ENCODE measurements around the gene THOC5. TPM values are rescaled to one million over a fixed set of nuclear protein-coding genes. Genes with fewer than 3 reads are reported as not detected.
"Not testable (repeated sequence)": the region's sequence is repeated elsewhere in the genome, so short reads cannot be mapped to it uniquely, and the experiment has no call there.

Gene THOC5
- total RNA-seq, 2 donors from 2014 or later, result 61.1 to 89.7 TPM

GRCh38 chr22:29491012-29491411 is 62.5 kb downstream of the THOC5 start:
- peaks cover 6% of the 10 kb centered on the region for H3K9me3 Mint-ChIP-seq
- TF ChIP-seq CTCF (conservative IDR thresholded peaks at IDR 0.05), result no peak
- H3K9me3 ChIP-seq (ENCODE audit: control insufficient read depth, low read length), result peaks cover 7% of the 10 kb centered on the region
- H3K4me1 Mint-ChIP-seq, result no peaks in the 10 kb centered on the region
- H3K36me3 Mint-ChIP-seq (ENCODE audit: low read depth), result peaks cover 17% of the 10 kb centered on the region
- no peak overlapping the region for H3K27ac ChIP-seq (ENCODE audit: low read depth, low read length)
- no peaks in the 10 kb centered on the region for H3K27me3 Mint-ChIP-seq (ENCODE audit: insufficient read depth)
- peaks cover 7% of the 10 kb centered on the region for H3K36me3 ChIP-seq (ENCODE audit: control insufficient read depth, insufficient read depth, low read length)
- H3K4me3 Mint-ChIP-seq, result no peak overlapping the region
- WGBS, 2 experiments (ENCODE audit: insufficient coverage in 1 of 2, insufficient read length in 1 of 2), result 98 to 100% methylated on average over 3 to 6 of the region's 6 CpGs
- no peak overlapping the region for H3K27ac Mint-ChIP-seq
- H3K4me3 ChIP-seq (ENCODE audit: low read length), result no peak overlapping the region
- H3K4me1 ChIP-seq (ENCODE audit: control insufficient read depth, insufficient read depth, low read length), result no peaks in the 10 kb centered on the region
- H3K27me3 ChIP-seq (ENCODE audit: control insufficient read depth, insufficient read depth, low read length, poor library complexity, severe bottlenecking), result no peaks in the 10 kb centered on the region
- no peak for DNase-seq
- no peak overlapping the region for H3K9ac ChIP-seq (ENCODE audit: extremely low read depth, low read length, poor library complexity, severe bottlenecking)

GRCh38 chr22:29489127-29489780 is 64.3 kb downstream of the THOC5 start:
- WGBS, 2 experiments (ENCODE audit: insufficient coverage in 1 of 2, insufficient read length in 1 of 2), result 91 to 97% methylated on average over 8 of the region's 8 CpGs
- not testable (repeated sequence) for H3K4me1 Mint-ChIP-seq; H3K36me3 Mint-ChIP-seq (ENCODE audit: low read depth); H3K9ac ChIP-seq (ENCODE audit: extremely low read depth, low read length, poor library complexity, severe bottlenecking); H3K4me1 ChIP-seq (ENCODE audit: control insufficient read depth, insufficient read depth, low read length); H3K9me3 ChIP-seq (ENCODE audit: control insufficient read depth, low read length); H3K27me3 ChIP-seq (ENCODE audit: control insufficient read depth, insufficient read depth, low read length, poor library complexity, severe bottlenecking); H3K36me3 ChIP-seq (ENCODE audit: control insufficient read depth, insufficient read depth, low read length); H3K4me3 ChIP-seq (ENCODE audit: low read length); H3K4me3 Mint-ChIP-seq; H3K9me3 Mint-ChIP-seq; H3K27ac Mint-ChIP-seq; DNase-seq; H3K27me3 Mint-ChIP-seq (ENCODE audit: insufficient read depth); H3K27ac ChIP-seq (ENCODE audit: low read depth, low read length)

- H3K27me3 ChIP-seq (ENCODE audit: control insufficient read depth, insufficient read depth, low read length, poor library complexity, severe bottlenecking), result peaks cover 2% of the 10 kb centered on the region
- DNase-seq, result no peak
- H3K27ac ChIP-seq (ENCODE audit: low read depth, low read length), result no peak overlapping the region
- H3K4me1 ChIP-seq (ENCODE audit: control insufficient read depth, insufficient read depth, low read length), result no peaks in the 10 kb centered on the region
- no peak for TF ChIP-seq CTCF (conservative IDR thresholded peaks at IDR 0.05)
- WGBS, 2 experiments (ENCODE audit: insufficient coverage in 1 of 2, insufficient read length in 1 of 2), result 91 to 100% methylated on average over 4 to 6 of the region's 6 CpGs
- H3K9ac ChIP-seq (ENCODE audit: extremely low read depth, low read length, poor library complexity, severe bottlenecking), result no peak overlapping the region
- peaks cover 3% of the 10 kb centered on the region for H3K36me3 ChIP-seq (ENCODE audit: control insufficient read depth, insufficient read depth, low read length)
- Mint-ChIP-seq H3K27me3 (ENCODE audit: insufficient read depth) (peaks cover 4% of the 10 kb centered on the region), H3K27ac (no peak overlapping the region), H3K4me3 (no peak overlapping the region), H3K9me3 (no peaks in the 10 kb centered on the region), H3K4me1 (no peaks in the 10 kb centered on the region), H3K36me3 (ENCODE audit: low read depth) (peaks cover 4% of the 10 kb centered on the region)
- no peak overlapping the region for H3K4me3 ChIP-seq (ENCODE audit: low read length)
- no peaks in the 10 kb centered on the region for H3K9me3 ChIP-seq (ENCODE audit: control insufficient read depth, low read length)
Measured at GRCh38 chr22:29487426-29487986, 66.1 kb downstream of the THOC5 start.
